HG03196 (cell line): ENCODE results near the gene MRGPRX3.

Source experiments
- ATAC-seq: cut with Tn5 transposase; IDR thresholded peaks from one replicate; pipeline ENCODE4 v1.9.1; 2021; ENCODE audit not compliant: unreplicated experiment

MRGPRX3 gene

GRCh38 chr11:18151581-18151980 is 19.2 kb downstream of the MRGPRX3 start:
- ATAC-seq = no peak

- no peak for ATAC-seq
These were observed 36.0 kb downstream of the MRGPRX3 start for GRCh38 chr11:18168372-18168771.

GRCh38 chr11:18171377-18172000 is 39.1 kb downstream of the MRGPRX3 start:
- ATAC-seq = no peak

- no peak for ATAC-seq
These were observed 40.3 kb downstream of the MRGPRX3 start, which contains the start of gene MRGPRX4 for GRCh38 chr11:18172666-18173065. TSS of gene MRGPRX4 (plus strand) at chr11:18172837. CDS start at chr11:18173257, 420 bp downstream.

- no peak for ATAC-seq
These were observed 41.0 kb downstream of the MRGPRX3 start for GRCh38 chr11:18173225-18173866.
